K562 (cell line): ENCODE results near the gene ANKRD49. TPM values are rescaled to one million over a fixed set of nuclear protein-coding genes. Genes with fewer than 3 reads are reported as not detected.
A peak's percentile ranks its signal among the peaks of the same experiment; 100 is the strongest.

Source experiments
- ATAC-seq: fragments of 200-7000 bp; cut with Tn5 transposase; 3 replicates; pipeline ENCODE4 v1.9.1; 2020; ENCODE audit warnings: moderate library complexity
- BruUV-seq: library from RNA; stranded (reverse); fragments of 400-500 nt; replicated peaks from 2 replicates; lab custom pipeline; 2021; lab: Mats Ljungman, UMichigan
- CTCF ChIA-PET: fragments of 300-600 bp; formaldehyde crosslinking; extraction: SDS; loops from one replicate; lab custom pipeline; 2021; ENCODE audit warnings: low intra/inter-chr PET ratio; lab: Yijun Ruan, JAX
- POLR2A ChIA-PET: fragments of 300-600, 350-650 bp; sonication (Branson Sonifier 250); formaldehyde crosslinking; extraction: SDS; loops from one replicate; lab custom pipeline; 2021; ENCODE audit warnings: antibody characterized with exemption, inconsistent platforms; lab: Yijun Ruan, JAX
- DNase-seq, 4 experiments: peaks; one replicate each; pipeline versions ENCODE4 v3.0.0 to v3.0.0-alpha.2; 2011 to 2018; ENCODE audit warnings: low spot score in 3 of 4, mixed read lengths in 3 of 4; ENCODE audit errors: extremely low read depth in 1 of 4
- FAIRE-seq: peaks from 2 replicates; lab custom pipeline; 2011; peaks lifted over from hg19 to GRCh38; lab: Jason Lieb, UNC
- H2AFZ ChIP-seq: 2 replicates; pipeline ENCODE4 v1.6.0; 2011; ENCODE audit warnings: low read depth, low read length, control low read depth, inconsistent platforms
- H3K27ac ChIP-seq: fragments of 200-600 bp; 3 replicates; pipeline ENCODE4 v1.8.0; 2011; ENCODE audit warnings: low read depth, mild to moderate bottlenecking, control low read depth, inconsistent platforms, low read length, moderate library complexity, mixed read lengths; ENCODE audit errors: extremely low read depth
- H3K27me3 ChIP-seq, 2 experiments: fragments of 300-600 bp in 1 of 2; 2 replicates in 1 of 2; 3 replicates in 1 of 2; pipeline versions ENCODE4 v1.6.0 to v1.8.0; 2011; ENCODE audit warnings: inconsistent platforms in 2 of 2, low read length in 2 of 2, mild to moderate bottlenecking in 1 of 2, mixed read lengths in 1 of 2, moderate library complexity in 1 of 2; ENCODE audit not compliant: control insufficient read depth in 2 of 2, insufficient read depth in 2 of 2
- H3K36me3 ChIP-seq: fragments of 300-600 bp; 3 replicates; pipeline ENCODE4 v1.8.0; 2011; ENCODE audit warnings: mild to moderate bottlenecking, low read length, inconsistent platforms; ENCODE audit not compliant: control insufficient read depth, insufficient read depth
- H3K4me1 ChIP-seq, 2 experiments: fragments of 200-600 bp in 1 of 2; replicated peaks in 1 of 2; 2 replicates in 1 of 2; 3 replicates in 1 of 2; pipeline versions ENCODE4 v1.5.1 to v1.8.0; 2011; ENCODE audit warnings: inconsistent platforms in 2 of 2, low read length in 2 of 2, mild to moderate bottlenecking in 1 of 2, mixed read lengths in 1 of 2, moderate library complexity in 1 of 2; ENCODE audit not compliant: control insufficient read depth in 2 of 2, insufficient read depth in 2 of 2
- H3K4me2 ChIP-seq: 2 replicates; pipeline ENCODE4 v1.6.1; 2011; ENCODE audit warnings: low read length, control low read depth, inconsistent platforms, mixed read lengths; ENCODE audit not compliant: insufficient read depth
- H3K4me3 ChIP-seq: fragments of 200-600 bp; sonication (generic), shearing (Covaris generic); 2 replicates; pipeline ENCODE4 v1.5.1; 2016; ENCODE audit warnings: control low read depth, inconsistent platforms
- H3K79me2 ChIP-seq: fragments of 200-600 bp; 3 replicates; pipeline ENCODE4 v1.8.0; 2011; ENCODE audit warnings: low read length, inconsistent platforms; ENCODE audit not compliant: control insufficient read depth, insufficient read depth
- H3K9ac ChIP-seq, 2 experiments: 2 replicates each; pipeline versions ENCODE4 v1.6.0 to v1.6.1; 2011; ENCODE audit warnings: low read depth in 2 of 2, low read length in 2 of 2, control low read depth in 1 of 2, inconsistent platforms in 1 of 2, mild to moderate bottlenecking in 1 of 2, mixed read lengths in 1 of 2; ENCODE audit not compliant: insufficient read depth in 1 of 2
- H3K9me1 ChIP-seq: one replicate; pipeline ENCODE4 v1.6.0; 2011; ENCODE audit warnings: inconsistent platforms, mild to moderate bottlenecking, low read length, moderate library complexity; ENCODE audit not compliant: control insufficient read depth, insufficient read depth
- H3K9me3 ChIP-seq: replicated peaks from 2 replicates; pipeline ENCODE4 v1.5.1; 2011; ENCODE audit warnings: low read depth, low read length, inconsistent platforms; ENCODE audit not compliant: control insufficient read depth, insufficient read depth
- H4K20me1 ChIP-seq: replicated peaks from 2 replicates; pipeline ENCODE4 v1.6.1; 2011; ENCODE audit warnings: low read length, inconsistent platforms, mixed read lengths; ENCODE audit not compliant: control insufficient read depth, insufficient read depth
- MCM5 ChIP-seq: fragments of 450-650 bp; IDR thresholded peaks from 2 replicates; pipeline ENCODE4 v1.6.1; 2016; ENCODE audit warnings: low read depth
- POLR2H ChIP-seq: IDR thresholded peaks from 2 replicates; pipeline ENCODE4 v1.6.1; 2016; ENCODE audit warnings: missing genetic modification characterization, low read depth, mild to moderate bottlenecking, control low read depth, missing compliant biosample characterization, moderate library complexity
- SRSF1 ChIP-seq: fragments of 200-400 bp; formaldehyde crosslinking; IDR thresholded peaks from 2 replicates; pipeline ENCODE4 v1.6.1; 2017; ENCODE audit warnings: mild to moderate bottlenecking, low read depth, low read length, moderate library complexity
- ZNF668 ChIP-seq: fragments of 250-450 bp; sonication (Bioruptor Pico); IDR thresholded peaks from 2 replicates; pipeline ENCODE4 v1.8.0; 2022; ENCODE audit warnings: mild to moderate bottlenecking, inconsistent platforms
- WGBS: fragments of 100-300 bp; shearing (Covaris generic); methylation state at CpG from one replicate; pipeline ENCODE4 v1.1.6; 2016; ENCODE audit warnings: low coverage, mixed read lengths; ENCODE audit not compliant: insufficient coverage; ENCODE audit errors: missing lambda C conversion rate; 5-methylcytosine and 5-hydroxymethylcytosine counted together
- in situ Hi-C: fragments of 300-500 bp; cut with MboI; formaldehyde crosslinking; loops from 4 replicates; pipeline ENCODE4 v1.15.0; 2018; ENCODE audit warnings: inconsistent platforms, mixed read lengths
- intact Hi-C: fragments of 100-400 bp; cut with micrococcal nuclease; formaldehyde crosslinking; loops from 2 replicates; pipeline ENCODE4 v1.14.2; 2022
- polyA plus RNA-seq, 8 experiments: library from polyadenylated mRNA; depleted of rRNA in 4 of 8; stranded (reverse) in 5 of 8; unstranded in 3 of 8; fragments of >200 nt; fragmentation: Nextera tagmentation in 2 of 8; fragmentation: Illumina TruSeq in 1 of 8; extraction: Ambion mirVana in 2 of 8; extraction: Trizol in 1 of 8; gene quantifications; 2 replicates each; pipeline versions ENCODE4 v1.2.1 to v1.2.3, GENCODE V29; 2011 to 2014; ENCODE audit warnings: inconsistent platforms in 1 of 8, missing spikeins in 1 of 8
- total RNA-seq, 7 experiments: library from RNA; depleted of rRNA in 6 of 7; stranded (reverse); fragments of >200 nt in 6 of 7; fragmentation: Illumina TruSeq in 2 of 7; extraction: Trizol in 2 of 7; gene quantifications; 2 replicates each; pipeline versions ENCODE4 v1.2.1 to v1.2.3, GENCODE V29; 2011 to 2021; ENCODE audit warnings: low replicate concordance in 1 of 7
- TF ChIP-seq, protein P1 (sequence below): sonication (generic); formaldehyde crosslinking; IDR thresholded peaks from 2 replicates; pipeline ENCODE4 v1.8.1; 2023; ENCODE audit warnings: mild to moderate bottlenecking, missing genetic modification reagents
- TF ChIP-seq, protein P2 (sequence below): fragments of 450-650 bp; formaldehyde crosslinking; IDR thresholded peaks from 2 replicates; pipeline ENCODE4 v1.4.0; 2022; ENCODE audit warnings: missing genetic modification characterization
- TF ChIP-seq, protein P3 (sequence below): IDR thresholded peaks from 2 replicates; pipeline ENCODE4 v1.6.1; 2016; ENCODE audit warnings: missing genetic modification characterization, missing compliant biosample characterization
- TF ChIP-seq, protein P4 (sequence below): fragments of 250-450 bp; sonication (Bioruptor Pico); IDR thresholded peaks from 2 replicates; pipeline ENCODE4 v1.4.0; 2020; ENCODE audit warnings: borderline replicate concordance

Gene ANKRD49
- total and polyA plus RNA-seq, 9 of the 15 experiments (the other 6 are each of a cell fraction or from before 2014, with no cell fraction given): 13.4 to 43.5 (median 30.6) TPM

DNA sequence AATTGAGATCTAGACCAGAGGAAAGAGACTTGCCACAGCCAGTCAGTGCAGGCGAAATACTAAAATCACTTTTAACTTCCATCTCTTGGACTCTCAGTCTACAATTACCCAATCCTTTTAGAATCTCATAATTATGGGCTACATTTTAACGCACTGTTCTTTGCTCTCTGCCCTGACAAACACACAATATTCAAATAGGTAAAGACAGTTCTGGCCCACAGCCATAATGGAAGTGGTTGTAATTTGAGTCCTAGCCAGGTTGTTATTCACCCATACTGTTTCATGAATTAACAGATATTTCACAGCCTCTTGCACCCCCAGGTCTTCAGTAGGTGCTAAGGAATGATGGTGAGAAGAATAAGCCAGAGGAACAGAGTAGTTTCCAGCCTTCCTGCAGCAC, 19.3 kb downstream of the ANKRD49 start:
- FAIRE-seq: no peak
- 12% methylated on average over 2 of the region's 2 CpGs for WGBS
- no peak overlapping the region for H3K9ac ChIP-seq
- H3K27ac ChIP-seq: no peak overlapping the region
- no peaks in the 10 kb centered on the region for H3K9me3 ChIP-seq
- H3K4me1 ChIP-seq: peaks cover 0 to 7% of the 10 kb centered on the region in 2 experiments; a peak in 2 of 5 replicates
- peaks cover 2 to 4% of the 10 kb centered on the region in 2 experiments; a peak in 2 of 5 replicates for H3K27me3 ChIP-seq
- H3K4me2 ChIP-seq: no peak overlapping the region
- TF ChIP-seq POLR2H (tag) (no peak), SRSF1 (no peak)
- no peak for ATAC-seq
- no TSS peak for BruUV-seq
- in situ Hi-C loops (no loop called here), intact Hi-C loops (no loop called here)
- no peaks in the 10 kb centered on the region for H4K20me1 ChIP-seq
- H3K79me2 ChIP-seq: no peaks in the 10 kb centered on the region
- H3K4me3 ChIP-seq: no peak overlapping the region
- ChIA-PET POLR2A (no interaction called here), CTCF (no interaction called here)
- H2AFZ ChIP-seq: no peak overlapping the region
- H3K36me3 ChIP-seq: no peaks in the 10 kb centered on the region
- no peak for DNase-seq
- no peaks in the 10 kb centered on the region for H3K9me1 ChIP-seq

DNA sequence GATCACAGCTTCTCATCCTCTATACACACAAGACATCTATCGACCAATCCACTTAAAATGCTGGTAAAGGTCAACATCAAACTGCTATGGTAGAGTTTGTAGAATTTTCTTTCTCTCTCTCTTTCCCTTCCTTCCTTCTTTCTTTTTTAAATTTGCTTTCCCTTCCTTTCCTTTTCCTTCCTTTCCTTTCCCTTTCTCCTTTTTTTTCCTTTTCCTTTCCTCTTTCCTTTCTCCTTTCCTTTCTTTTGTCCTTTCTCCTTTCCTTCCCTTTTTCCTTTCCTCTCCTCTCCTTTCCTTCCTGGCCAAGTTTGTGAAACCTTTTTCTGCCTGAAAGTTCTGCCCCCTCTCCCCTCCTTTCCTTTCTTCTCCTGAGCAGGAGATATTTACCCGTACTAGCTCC, 21.6 kb downstream of the ANKRD49 start:
- no peak for DNase-seq
- 9% methylated on average over 1 of the region's 2 CpGs for WGBS
- no peak overlapping the region for H2AFZ ChIP-seq
- no peak overlapping the region for H3K4me3 ChIP-seq
- no peaks in the 10 kb centered on the region for H3K9me1 ChIP-seq
- in situ Hi-C loops (no loop called here), intact Hi-C loops (no loop called here)
- H3K4me1 ChIP-seq: peaks cover 0 to 7% of the 10 kb centered on the region in 2 experiments; a peak in 2 of 5 replicates
- POLR2A ChIA-PET: no interaction called here
- FAIRE-seq: no peak
- BruUV-seq: no TSS peak
- H3K27me3 ChIP-seq: peaks cover 2 to 4% of the 10 kb centered on the region in 2 experiments; a peak in 2 of 5 replicates
- H3K27ac ChIP-seq: no peak overlapping the region
- no peak for ATAC-seq
- no peaks in the 10 kb centered on the region for H3K36me3 ChIP-seq
- CTCF ChIA-PET: no interaction called here
- H3K9ac ChIP-seq: no peak overlapping the region
- no peaks in the 10 kb centered on the region for H3K79me2 ChIP-seq
- no peak overlapping the region for H3K4me2 ChIP-seq
- no peaks in the 10 kb centered on the region for H3K9me3 ChIP-seq
- no peaks in the 10 kb centered on the region for H4K20me1 ChIP-seq
- TF ChIP-seq, protein P1, sequence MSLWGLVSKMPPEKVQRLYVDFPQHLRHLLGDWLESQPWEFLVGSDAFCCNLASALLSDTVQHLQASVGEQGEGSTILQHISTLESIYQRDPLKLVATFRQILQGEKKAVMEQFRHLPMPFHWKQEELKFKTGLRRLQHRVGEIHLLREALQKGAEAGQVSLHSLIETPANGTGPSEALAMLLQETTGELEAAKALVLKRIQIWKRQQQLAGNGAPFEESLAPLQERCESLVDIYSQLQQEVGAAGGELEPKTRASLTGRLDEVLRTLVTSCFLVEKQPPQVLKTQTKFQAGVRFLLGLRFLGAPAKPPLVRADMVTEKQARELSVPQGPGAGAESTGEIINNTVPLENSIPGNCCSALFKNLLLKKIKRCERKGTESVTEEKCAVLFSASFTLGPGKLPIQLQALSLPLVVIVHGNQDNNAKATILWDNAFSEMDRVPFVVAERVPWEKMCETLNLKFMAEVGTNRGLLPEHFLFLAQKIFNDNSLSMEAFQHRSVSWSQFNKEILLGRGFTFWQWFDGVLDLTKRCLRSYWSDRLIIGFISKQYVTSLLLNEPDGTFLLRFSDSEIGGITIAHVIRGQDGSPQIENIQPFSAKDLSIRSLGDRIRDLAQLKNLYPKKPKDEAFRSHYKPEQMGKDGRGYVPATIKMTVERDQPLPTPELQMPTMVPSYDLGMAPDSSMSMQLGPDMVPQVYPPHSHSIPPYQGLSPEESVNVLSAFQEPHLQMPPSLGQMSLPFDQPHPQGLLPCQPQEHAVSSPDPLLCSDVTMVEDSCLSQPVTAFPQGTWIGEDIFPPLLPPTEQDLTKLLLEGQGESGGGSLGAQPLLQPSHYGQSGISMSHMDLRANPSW: no peak
- TF ChIP-seq MCM5 (no peak), ZNF668 (no peak)
- TF ChIP-seq, protein P2, sequence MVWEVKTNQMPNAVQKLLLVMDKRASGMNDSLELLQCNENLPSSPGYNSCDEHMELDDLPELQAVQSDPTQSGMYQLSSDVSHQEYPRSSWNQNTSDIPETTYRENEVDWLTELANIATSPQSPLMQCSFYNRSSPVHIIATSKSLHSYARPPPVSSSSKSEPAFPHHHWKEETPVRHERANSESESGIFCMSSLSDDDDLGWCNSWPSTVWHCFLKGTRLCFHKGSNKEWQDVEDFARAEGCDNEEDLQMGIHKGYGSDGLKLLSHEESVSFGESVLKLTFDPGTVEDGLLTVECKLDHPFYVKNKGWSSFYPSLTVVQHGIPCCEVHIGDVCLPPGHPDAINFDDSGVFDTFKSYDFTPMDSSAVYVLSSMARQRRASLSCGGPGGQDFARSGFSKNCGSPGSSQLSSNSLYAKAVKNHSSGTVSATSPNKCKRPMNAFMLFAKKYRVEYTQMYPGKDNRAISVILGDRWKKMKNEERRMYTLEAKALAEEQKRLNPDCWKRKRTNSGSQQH: 0 out of 2 replicates have a peak, but pooled peaks have one; percentile 34
- TF ChIP-seq, protein P3, sequence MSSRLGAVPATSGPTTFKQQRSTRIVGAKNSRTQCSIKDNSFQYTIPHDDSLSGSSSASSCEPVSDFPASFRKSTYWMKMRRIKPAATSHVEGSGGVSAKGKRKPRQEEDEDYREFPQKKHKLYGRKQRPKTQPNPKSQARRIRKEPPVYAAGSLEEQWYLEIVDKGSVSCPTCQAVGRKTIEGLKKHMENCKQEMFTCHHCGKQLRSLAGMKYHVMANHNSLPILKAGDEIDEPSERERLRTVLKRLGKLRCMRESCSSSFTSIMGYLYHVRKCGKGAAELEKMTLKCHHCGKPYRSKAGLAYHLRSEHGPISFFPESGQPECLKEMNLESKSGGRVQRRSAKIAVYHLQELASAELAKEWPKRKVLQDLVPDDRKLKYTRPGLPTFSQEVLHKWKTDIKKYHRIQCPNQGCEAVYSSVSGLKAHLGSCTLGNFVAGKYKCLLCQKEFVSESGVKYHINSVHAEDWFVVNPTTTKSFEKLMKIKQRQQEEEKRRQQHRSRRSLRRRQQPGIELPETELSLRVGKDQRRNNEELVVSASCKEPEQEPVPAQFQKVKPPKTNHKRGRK: peak; percentile 63; the same call in 1 of the 2 replicates
- TF ChIP-seq, protein P4, sequence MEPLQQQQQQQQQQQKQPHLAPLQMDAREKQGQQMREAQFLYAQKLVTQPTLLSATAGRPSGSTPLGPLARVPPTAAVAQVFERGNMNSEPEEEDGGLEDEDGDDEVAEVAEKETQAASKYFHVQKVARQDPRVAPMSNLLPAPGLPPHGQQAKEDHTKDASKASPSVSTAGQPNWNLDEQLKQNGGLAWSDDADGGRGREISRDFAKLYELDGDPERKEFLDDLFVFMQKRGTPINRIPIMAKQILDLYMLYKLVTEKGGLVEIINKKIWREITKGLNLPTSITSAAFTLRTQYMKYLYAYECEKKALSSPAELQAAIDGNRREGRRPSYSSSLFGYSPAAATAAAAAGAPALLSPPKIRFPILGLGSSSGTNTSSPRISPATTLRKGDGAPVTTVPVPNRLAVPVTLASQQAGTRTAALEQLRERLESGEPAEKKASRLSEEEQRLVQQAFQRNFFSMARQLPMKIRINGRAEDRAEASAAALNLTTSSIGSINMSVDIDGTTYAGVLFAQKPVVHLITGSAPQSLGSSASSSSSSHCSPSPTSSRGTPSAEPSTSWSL: no peak
